HuH-7 (cell line): ENCODE data around the gene GLYR1.
"Not testable (repeated sequence)": the region's sequence is repeated elsewhere in the genome, so short reads cannot be mapped to it uniquely, and the experiment has no call there.

ENCODE experiments used
- DNase-seq: peaks from one replicate; pipeline ENCODE4 v3.0.0; 2011; ENCODE audit warnings: low spot score

GLYR1 gene

GRCh38 chr16:4787627-4788482 is 59.2 kb downstream of the GLYR1 start, which contains the start of gene SEPTIN12:
TSS of gene SEPTIN12 (minus strand) at chr16:4788345. CDS start at chr16:4787645, 700 bp downstream.
- no peak for DNase-seq

GRCh38 chr16:4787068-4787467 is 60.0 kb downstream of the GLYR1 start:
- DNase-seq = no peak

GRCh38 chr16:4785758-4786433 is 61.2 kb downstream of the GLYR1 start:
- DNase-seq = no peak

DNA sequence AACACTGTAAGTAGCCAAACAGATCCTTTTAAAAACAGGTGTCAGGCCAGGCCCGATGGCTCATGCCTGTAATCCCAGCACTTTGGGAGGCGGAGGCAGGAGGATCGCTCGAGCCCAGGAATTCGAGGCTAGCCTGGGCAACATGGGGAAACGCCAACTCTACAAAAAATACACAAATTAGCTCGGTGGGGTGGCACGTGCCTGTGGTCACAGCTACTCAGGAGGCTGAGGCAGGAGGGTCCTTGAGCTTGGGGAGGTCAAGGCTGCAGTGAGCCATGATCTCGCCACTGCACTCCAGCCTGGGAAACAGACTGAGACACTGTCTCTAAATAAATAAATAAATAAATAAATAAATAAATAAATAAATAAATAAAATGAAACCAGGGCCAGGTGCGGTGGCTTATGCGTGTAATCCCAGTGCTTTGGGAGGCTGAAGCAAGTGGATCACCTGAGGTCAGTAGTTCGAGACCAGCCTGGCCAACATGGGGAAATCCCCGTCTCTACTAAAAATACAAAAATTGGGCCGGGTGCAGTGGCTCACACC is 62.6 kb downstream of the GLYR1 start:
- DNase-seq = not testable (repeated sequence)

DNA sequence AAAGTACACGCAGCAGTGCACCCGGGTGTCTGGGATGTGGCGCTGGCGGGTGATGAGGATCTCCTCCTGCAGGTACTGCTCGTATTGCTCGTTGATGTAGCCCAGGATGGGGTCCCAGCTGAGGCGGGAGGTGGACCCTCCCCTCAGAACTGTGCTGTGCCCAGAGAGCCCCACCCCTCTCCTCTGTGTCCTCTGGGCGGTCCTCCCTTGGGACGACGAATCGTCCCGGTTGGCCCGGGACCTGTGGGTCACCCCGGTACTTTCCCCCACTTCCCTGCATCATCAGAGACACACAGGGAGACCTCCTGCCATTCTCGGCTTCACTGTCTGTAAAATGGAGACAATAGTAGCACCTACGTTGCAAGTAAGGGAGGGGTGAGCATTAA is 63.1 kb downstream of the GLYR1 start:
- no peak for DNase-seq

- DNase-seq = no peak
Measured at GRCh38 chr16:4783251-4783950, 63.7 kb downstream of the GLYR1 start.

- DNase-seq = no peak
Measured at GRCh38 chr16:4780235-4780634, 66.9 kb downstream of the GLYR1 start.

DNA sequence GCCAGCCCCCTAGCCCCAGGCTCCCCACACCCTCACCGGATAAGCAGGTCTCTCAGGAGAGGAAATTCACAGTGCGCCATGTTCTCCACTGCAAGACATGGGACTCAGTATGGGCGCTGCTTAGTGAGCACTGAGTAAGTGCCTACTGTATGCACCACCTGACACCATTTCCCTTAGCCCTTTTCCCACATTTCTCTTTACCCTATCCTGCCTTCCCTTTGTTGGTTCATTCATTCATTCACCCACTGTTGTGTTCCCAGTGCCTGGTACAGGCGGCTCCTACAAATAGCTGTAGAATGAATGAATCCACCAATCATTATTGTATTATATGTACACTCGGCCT is 69.1 kb downstream of the GLYR1 start:
- no peak for DNase-seq

- DNase-seq = no peak
Measured at GRCh38 chr16:4777339-4778049, 69.6 kb downstream of the GLYR1 start.

- no peak for DNase-seq
Measured at GRCh38 chr16:4776141-4776705, 70.9 kb downstream of the GLYR1 start.

DNA sequence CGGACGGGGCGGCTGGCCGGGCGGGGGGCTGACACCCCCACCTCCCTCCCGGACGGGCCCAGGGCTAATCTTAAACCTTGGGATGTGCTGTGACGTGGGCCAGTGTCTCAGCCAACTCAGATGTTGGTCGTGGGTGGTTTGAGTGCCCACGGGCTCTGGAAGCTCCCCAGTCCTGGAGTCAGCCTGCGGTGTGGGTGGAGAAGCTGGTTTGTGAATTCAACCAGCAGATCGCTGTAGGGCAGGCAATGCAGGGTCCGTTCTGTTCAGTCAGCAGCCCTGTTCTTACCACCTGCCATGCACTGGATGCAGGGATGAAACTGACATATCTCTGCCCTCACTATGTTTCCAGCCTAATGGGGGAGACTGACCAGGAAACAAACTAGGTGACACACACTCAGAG is 72.1 kb downstream of the GLYR1 start:
- no peak for DNase-seq

DNA sequence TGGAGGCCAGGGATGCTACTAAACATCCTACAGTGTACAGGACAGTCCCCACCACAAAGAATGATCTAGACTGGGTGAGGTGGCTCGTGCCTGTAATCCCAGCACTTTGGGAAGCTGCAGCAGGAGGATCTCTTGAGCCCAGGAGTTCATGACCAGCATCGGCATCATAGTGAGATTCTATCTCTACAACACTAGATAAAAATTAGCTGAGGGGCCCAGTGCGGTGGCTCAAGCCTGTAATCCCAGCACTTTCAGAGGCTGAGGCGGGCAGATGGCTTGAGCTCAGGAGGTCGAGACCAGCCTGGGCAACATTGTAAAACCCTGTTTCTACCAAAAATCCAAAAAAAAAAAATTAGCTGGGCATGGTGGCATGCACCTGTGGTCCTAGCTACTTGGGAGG is 74.7 kb downstream of the GLYR1 start:
- DNase-seq = no peak

DNA sequence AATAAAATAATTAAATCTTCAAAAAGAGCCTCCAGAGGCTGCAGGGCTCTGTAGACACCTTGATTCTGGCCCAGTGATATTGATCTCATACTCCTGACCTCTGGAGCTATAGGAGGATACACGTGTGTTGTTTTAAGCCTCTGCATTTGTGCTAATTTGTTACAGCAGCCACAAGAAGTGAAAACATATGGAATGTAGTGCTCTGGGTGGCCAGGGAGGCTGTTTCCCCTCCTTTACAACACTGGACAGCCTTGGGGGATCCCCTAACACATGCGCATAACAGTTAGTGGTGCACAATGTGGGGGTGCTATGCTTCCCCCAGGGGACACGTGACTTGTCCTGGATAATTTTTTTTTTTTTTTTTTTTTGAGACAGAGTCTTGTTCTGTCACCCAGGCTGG is 75.4 kb downstream of the GLYR1 start:
- no peak for DNase-seq

GRCh38 chr16:4769306-4769638 is 77.8 kb downstream of the GLYR1 start:
- DNase-seq = no peak

- peak; percentile 94 for DNase-seq
Measured at GRCh38 chr16:4768549-4769305, 78.4 kb downstream of the GLYR1 start.

DNA sequence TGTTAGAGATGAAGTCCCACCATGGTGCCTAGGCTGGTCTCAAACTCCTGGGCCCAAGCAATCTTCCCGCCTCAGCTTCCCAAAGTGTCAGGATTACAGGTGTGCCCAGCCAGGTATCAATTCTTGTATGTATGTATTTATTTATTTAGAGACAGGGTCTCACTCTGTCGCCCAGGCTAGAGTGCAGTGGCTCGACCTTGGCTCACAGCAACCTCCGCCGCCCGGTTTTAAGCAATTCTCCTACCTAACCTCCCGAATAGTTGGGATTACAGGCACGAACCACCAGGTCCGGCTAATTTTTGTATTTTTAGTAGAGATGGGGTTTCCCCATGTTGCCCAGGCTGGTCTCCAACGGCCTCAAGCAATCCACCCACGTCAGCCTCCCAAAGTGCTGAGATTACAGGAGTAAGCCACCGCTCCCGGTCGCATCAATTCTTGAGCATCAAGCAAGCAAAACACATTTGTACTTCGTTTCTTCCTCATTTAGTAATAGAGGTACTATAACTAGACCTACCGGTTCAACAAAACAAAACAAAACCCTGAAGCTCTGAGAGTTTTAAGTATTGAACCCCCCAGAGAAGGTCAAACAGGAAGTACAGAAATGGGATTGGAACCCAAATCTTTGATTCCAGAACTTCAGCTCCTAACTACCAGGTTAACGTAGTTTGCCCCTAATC is 79.1 kb downstream of the GLYR1 start:
- DNase-seq = no peak

GRCh38 chr16:4766875-4767628 is 80.0 kb downstream of the GLYR1 start, which contains the start of gene ZNF500:
TSS of gene ZNF500 (minus strand) at chr16:4767162. CDS start at chr16:4765978, 1,184 bp downstream.
- DNase-seq = peak; percentile 95

DNA sequence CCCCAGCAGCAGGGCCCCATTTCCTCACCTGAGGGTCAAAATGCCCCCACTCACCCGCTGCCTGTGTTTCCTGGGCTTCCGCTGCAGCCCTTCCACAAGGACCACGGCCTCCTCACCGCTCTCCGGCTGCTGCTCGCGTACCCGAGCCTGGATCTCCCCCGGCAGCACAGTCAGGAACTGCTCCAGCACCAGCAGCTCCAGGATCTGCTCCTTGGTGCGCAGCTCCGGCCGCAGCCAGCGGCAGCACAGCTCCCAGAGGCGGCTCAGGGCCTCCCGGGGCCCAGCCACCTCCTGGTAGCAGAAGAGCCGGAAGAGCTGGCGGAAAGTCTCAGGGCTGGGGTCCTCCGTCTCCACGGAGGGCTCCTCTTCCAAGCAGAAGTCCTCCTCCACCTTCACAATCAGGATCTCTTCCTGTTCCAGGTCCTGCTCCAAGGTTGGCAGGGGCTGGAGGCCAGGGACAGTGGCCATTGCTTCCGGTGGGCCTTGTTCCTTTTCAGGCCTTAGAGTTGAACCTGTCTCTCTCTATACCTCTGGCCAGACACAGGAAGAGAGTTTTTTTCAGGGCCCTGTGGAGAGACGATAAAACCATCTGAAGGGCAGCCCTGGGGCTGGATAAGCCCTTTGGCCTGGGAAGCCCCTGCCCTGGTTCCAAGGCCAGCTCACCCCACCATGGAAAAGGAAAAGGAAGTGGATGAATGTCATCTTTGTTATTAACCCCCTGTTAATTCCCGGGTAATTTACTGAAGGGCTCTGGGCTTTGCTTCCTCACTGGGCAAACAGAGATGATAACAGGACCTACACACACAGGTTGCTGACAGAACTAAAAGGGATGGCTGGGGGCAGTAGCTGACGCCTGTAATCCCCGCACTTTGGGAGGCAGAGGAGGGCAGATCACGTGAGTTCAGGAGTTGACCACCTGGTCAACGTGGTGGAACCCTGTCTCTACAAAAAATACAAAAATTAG is 81.3 kb downstream of the GLYR1 start:
- no peak for DNase-seq
